Ishikawa (cell line): ENCODE results near the gene GBF1.

ENCODE experiments used
- EGR1 ChIP-seq: IDR thresholded peaks from 2 replicates; pipeline ENCODE4 v1.6.1; 2012
- EP300 ChIP-seq: IDR thresholded peaks from 2 replicates; pipeline ENCODE4 v1.6.1; 2012; ENCODE audit warnings: borderline replicate concordance
- FOXM1 ChIP-seq: IDR thresholded peaks from 2 replicates; pipeline ENCODE4 v1.6.1; 2012; ENCODE audit warnings: low read depth, borderline replicate concordance
- MAX ChIP-seq: IDR thresholded peaks from 2 replicates; pipeline ENCODE4 v1.6.1; 2012
- RAD21 ChIP-seq: IDR thresholded peaks from 2 replicates; pipeline ENCODE4 v1.6.1; 2012; ENCODE audit warnings: low read depth
- REST ChIP-seq: IDR thresholded peaks from 2 replicates; pipeline ENCODE4 v1.6.1; 2012; ENCODE audit warnings: low read depth, mild to moderate bottlenecking
- TAF1 ChIP-seq: IDR thresholded peaks from 2 replicates; pipeline ENCODE4 v1.6.1; 2012; ENCODE audit warnings: low read depth, mild to moderate bottlenecking
- TCF12 ChIP-seq: IDR thresholded peaks from 2 replicates; pipeline ENCODE4 v1.6.1; 2012; ENCODE audit warnings: low read depth
- USF1 ChIP-seq: IDR thresholded peaks from 2 replicates; pipeline ENCODE4 v1.6.1; 2012
- YY1 ChIP-seq: IDR thresholded peaks from 2 replicates; pipeline ENCODE4 v1.6.1; 2012; ENCODE audit warnings: low read depth

GRCh38 chr10:102236006-102236405, 9.3 kb upstream of the GBF1 start:
- TF ChIP-seq REST (no peak), TAF1 (no peak), EP300 (no peak), FOXM1 (no peak), YY1 (no peak), RAD21 (no peak), EGR1 (no peak), TCF12 (no peak), MAX (no peak), USF1 (no peak)
